OCI-LY1 (cell line): ENCODE results near the gene RNF224.

Experiments used
- EZH2 ChIP-seq: fragments of 200-600 bp; sonication (generic), shearing (Covaris generic); IDR thresholded peaks from 2 replicates; pipeline ENCODE4 v1.8.0; 2017; ENCODE audit warnings: borderline replicate concordance, mixed run types, mild to moderate bottlenecking, antibody characterized with exemption, low read length, moderate library complexity, mixed read lengths
- TF ChIP-seq, protein P1 (sequence below): fragments of 200-600 bp; sonication (generic), shearing (Covaris generic); IDR thresholded peaks from 2 replicates; pipeline ENCODE4 v1.5.1; 2017; ENCODE audit warnings: mild to moderate bottlenecking, antibody characterized with exemption, low read length, moderate library complexity, mixed read lengths

DNA sequence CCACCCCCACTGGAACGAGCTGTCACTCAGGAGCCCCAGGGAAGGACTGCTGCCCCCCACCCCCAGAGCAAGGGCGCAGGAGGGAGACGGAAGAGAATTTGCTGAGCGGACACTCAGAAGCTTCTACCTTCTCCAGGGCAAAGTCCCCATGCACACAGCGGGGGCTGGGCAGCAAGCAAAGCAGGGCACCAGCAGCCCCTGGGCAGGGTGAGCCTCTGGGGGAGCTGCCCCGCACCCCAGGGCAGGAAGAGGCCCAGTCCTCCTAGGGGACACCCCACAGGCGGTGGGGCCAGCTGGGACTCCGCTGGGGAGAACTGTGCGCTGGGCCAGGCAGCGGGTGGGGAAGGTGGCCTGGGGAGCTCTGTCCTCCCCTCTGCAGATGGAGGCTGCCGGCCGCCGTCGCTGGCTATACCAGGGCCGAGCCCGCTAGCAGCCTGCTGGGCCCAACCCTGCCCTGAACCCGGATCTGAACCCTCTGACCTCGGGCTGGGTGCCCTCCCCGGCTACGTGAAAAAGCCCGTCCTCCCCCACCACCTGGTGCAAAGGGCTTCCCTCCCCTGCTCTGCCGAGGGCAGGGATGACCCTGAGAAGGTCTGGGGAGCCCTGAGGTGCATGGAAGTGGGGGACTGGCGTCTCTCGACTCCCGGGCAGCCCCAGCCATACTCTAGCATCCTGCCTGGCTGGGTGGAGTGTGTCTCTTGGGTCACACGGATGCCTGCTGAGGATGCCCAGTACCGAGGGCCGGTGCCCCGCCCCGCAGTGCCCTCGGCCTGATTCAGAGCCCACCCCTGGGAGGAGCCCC lies 2.8 kb downstream of the RNF224 start:
- TF ChIP-seq, protein P1, sequence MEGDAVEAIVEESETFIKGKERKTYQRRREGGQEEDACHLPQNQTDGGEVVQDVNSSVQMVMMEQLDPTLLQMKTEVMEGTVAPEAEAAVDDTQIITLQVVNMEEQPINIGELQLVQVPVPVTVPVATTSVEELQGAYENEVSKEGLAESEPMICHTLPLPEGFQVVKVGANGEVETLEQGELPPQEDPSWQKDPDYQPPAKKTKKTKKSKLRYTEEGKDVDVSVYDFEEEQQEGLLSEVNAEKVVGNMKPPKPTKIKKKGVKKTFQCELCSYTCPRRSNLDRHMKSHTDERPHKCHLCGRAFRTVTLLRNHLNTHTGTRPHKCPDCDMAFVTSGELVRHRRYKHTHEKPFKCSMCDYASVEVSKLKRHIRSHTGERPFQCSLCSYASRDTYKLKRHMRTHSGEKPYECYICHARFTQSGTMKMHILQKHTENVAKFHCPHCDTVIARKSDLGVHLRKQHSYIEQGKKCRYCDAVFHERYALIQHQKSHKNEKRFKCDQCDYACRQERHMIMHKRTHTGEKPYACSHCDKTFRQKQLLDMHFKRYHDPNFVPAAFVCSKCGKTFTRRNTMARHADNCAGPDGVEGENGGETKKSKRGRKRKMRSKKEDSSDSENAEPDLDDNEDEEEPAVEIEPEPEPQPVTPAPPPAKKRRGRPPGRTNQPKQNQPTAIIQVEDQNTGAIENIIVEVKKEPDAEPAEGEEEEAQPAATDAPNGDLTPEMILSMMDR, result no peak
- TF ChIP-seq EZH2, result no peak
